HUES64 (cell line): Measurements from ENCODE around the gene ROR1.
A peak's percentile ranks its signal among the peaks of the same experiment; 100 is the strongest.
"Not testable (repeated sequence)": the region's sequence is repeated elsewhere in the genome, so short reads cannot be mapped to it uniquely, and the experiment has no call there.

Source experiments
- H3K27ac ChIP-seq: 2 replicates; pipeline ENCODE4 v1.7.0; 2013; ENCODE audit warnings: low read depth, low read length, inconsistent platforms
- H3K27me3 ChIP-seq: 2 replicates; pipeline ENCODE4 v1.6.1; 2013; ENCODE audit warnings: mild to moderate bottlenecking, low read length; ENCODE audit not compliant: insufficient read depth
- H3K36me3 ChIP-seq: 2 replicates; pipeline ENCODE4 v1.6.1; 2013; ENCODE audit warnings: mild to moderate bottlenecking, low read length; ENCODE audit not compliant: insufficient read depth
- H3K4me1 ChIP-seq: 2 replicates; pipeline ENCODE4 v1.6.1; 2013; ENCODE audit warnings: mild to moderate bottlenecking, low read length, moderate library complexity; ENCODE audit not compliant: insufficient read depth
- H3K4me3 ChIP-seq: 2 replicates; pipeline ENCODE4 v1.5.1; 2013; ENCODE audit warnings: mild to moderate bottlenecking, low read length, moderate library complexity
- H3K9ac ChIP-seq: 2 replicates; pipeline ENCODE4 v1.6.1; 2013; ENCODE audit warnings: mild to moderate bottlenecking, low read depth, low read length
- H3K9me3 ChIP-seq: 2 replicates; pipeline ENCODE4 v1.6.1; 2013; ENCODE audit warnings: low read depth, low read length; ENCODE audit not compliant: insufficient read depth
- whole genome bisulfite sequencing: fragments of 150-250, 120-280 bp; methylation state at CpG from one replicate; pipeline ENCODE4 v1.1.7; 2013; ENCODE audit warnings: missing lambda C conversion rate; 5-methylcytosine and 5-hydroxymethylcytosine counted together

ROR1 gene

DNA sequence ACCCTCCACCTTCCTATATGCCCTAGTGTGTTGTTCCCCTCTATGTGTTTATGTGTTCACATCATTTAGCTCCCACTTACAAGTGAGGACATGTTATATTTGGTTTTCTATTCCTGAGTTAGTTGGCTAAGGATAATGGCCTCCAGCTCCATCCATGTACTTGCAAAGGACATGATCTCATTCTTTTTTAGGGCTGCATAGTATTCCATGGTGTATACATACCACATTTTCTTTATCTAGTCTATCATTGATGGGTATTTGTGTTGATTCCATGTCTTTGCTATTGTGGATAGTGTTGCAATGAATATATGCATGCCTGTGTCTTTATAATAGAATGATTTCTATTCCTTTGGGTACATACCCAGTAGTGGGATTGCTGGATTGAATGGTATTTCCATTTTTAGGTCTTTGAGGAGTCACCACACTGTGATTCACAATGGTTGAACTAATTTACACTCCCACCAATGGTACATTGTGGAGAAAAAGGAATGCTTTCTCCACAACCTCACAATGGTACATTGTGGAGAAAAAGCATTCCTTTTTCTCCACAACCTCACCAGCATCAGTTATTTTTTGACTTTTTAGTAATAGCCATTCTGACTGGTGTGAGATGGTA, 52.5 kb downstream of the ROR1 start:
- not testable (repeated sequence) for H3K27me3 ChIP-seq, H3K9me3 ChIP-seq, H3K4me3 ChIP-seq, H3K27ac ChIP-seq, H3K36me3 ChIP-seq, H3K9ac ChIP-seq
- peaks cover 47% of the 10 kb centered on the region for H3K4me1 ChIP-seq

DNA sequence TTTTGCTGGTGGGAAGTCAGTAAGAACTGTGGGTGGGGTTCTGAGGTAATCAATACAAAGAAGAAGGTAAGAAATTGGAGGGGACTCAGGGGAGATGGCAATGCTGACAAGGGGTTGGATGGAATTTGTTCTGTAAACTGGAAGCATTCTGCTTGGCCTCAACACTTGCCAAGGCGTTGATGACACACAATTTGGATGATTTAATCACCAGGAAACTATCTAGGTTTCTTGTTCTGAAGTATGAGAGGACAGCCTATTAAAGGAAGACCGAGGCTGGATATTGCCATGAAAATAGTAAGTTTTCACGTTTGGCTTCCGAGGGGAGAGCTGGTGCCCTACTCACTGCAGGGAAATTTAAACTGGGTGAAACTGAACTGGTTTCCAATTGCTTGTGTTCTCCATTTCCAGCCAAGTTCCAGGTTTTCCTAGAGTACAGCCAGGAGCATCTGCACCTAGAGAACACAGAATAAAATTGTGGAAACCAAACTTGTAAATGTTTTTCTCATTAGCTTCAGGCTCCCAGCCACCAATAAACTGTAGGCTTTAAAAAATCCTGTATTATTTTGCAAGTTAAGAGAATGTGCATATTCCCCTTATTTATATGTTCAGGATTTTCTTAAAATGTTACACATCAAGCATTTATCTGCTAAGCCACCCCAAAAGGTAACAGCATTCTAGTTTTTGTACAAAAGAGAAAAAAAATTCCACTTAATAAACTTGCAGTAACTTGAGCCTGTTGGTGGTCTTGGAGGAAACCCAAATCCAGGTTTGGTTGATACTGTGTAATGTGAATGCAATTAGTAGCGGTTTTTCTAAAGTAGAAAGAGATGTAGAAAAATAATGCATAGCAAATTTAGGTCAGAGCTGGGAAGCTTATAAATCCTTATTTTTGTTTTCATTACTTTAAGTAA, 53.8 kb downstream of the ROR1 start:
- H3K36me3 ChIP-seq: no peaks in the 10 kb centered on the region
- no peak overlapping the region for H3K27ac ChIP-seq
- 84% methylated on average over 5 of the region's 5 CpGs for WGBS
- H3K9ac ChIP-seq: no peak overlapping the region
- no peaks in the 10 kb centered on the region; the same call in 1 of the 2 replicates for H3K9me3 ChIP-seq
- no peak overlapping the region for H3K4me3 ChIP-seq
- peaks cover 46% of the 10 kb centered on the region for H3K4me1 ChIP-seq
- H3K27me3 ChIP-seq: no peaks in the 10 kb centered on the region

DNA sequence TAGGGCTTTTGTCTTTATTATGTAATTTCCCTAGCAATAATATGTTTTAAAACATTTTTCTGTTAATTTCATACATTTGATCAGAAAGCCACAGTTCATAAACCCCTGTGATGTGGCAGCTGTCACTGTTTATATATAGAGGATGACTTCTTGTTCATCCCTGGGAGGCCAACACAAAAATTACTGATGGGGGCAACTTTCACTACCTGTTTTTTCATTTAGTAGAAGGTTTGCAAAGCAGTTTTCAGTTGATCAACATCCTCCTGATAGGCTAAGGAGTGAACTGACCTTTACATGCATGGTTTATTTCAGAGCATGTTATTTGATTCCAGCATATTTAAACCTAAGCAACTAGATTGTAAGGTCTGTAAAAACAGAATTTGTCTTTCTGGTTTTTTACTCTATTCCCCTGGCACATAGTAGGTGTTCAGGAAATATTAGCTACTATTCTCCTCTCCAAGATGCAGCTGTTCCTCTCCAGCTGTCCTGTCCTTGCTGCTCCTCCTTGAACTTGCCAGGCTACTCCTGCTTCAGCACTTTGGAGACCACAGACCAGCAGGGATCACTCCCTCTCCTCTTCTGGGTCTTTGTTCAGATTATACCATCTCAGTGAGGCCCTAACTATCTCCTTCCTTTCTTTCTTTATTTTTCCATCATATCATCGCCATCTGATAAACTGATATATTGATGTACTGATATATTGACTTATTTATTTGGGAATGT, 54.7 kb downstream of the ROR1 start:
- Histone ChIP-seq H3K27me3 (no peaks in the 10 kb centered on the region), H3K27ac (no peak overlapping the region), H3K36me3 (no peaks in the 10 kb centered on the region), H3K9ac (no peak overlapping the region), H3K4me3 (no peak overlapping the region), H3K9me3 (no peaks in the 10 kb centered on the region; the same call in 1 of the 2 replicates), H3K4me1 (peaks cover 46% of the 10 kb centered on the region)
- no CpG with 5 or more reads among the region's 1 CpG for WGBS

DNA sequence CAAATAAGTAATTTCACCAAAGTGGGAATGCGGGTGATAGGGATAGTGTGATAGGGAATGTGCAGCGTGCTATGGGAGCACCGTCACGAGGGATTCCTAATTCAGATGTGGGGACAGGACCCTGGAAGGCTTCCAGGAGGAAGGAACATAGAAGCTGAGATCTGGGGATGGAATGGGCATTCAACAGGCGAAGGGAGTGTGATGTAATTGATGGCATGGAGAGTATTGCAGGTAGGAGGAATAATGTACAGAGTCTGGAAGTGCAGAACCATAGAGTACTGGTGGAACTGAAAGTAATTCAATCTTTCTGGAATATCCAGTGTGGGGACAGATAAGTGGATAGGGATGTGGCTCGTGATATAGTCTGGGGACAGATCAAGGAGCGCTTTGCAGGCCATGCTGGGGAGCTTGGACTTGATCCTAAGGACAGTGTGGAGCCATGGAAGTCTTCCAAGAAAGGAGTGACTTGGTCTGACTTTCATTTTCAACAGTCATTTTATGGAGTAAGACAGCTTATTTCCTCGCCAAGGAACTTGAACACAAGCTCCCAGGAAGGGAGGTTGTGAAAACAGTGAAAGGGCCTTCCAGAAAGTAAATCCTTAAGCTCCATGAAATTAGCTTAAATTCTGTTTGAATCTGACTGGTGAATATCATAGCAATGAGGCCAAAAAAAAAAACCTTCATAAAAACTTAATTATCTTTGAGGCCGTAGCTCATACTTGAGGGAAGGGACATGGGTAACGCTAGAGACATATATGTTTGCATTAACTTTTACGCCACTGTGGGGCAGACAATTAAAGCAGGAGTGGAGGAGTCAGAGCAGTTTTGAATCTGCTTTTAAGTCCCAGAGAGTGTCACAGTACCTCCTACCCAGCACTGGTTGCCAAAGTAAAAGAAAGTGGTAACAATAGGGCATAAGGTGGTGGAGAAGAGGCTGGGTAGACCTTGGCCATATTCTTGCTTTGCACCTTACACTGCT, 55.8 kb downstream of the ROR1 start:
- no peak overlapping the region for H3K4me3 ChIP-seq
- no peak overlapping the region for H3K27ac ChIP-seq
- peaks cover 53% of the 10 kb centered on the region for H3K4me1 ChIP-seq
- H3K36me3 ChIP-seq: no peaks in the 10 kb centered on the region
- no peaks in the 10 kb centered on the region for H3K27me3 ChIP-seq
- 93% methylated on average over 11 of the region's 11 CpGs for whole genome bisulfite sequencing
- H3K9me3 ChIP-seq: no peaks in the 10 kb centered on the region; the same call in 1 of the 2 replicates
- no peak overlapping the region for H3K9ac ChIP-seq

DNA sequence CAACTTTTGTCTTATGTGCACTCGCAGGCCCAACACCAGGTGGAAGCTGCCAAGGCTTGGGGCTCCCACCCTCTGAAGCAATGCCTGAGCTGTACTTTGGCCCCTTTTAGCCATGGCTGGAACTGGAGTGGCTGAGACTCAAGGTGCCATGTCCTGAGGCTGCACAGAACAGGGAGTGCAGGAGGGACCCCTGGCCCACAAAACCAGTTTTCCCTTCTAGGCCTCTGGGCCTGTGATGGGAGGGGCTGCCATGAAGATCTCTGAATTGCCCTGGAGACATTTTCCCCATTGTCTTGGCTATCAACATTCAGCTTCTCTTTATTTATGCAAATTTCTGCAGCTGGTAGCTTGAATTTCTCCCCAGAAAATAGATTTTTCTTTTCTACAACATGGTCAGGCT, 57.6 kb downstream of the ROR1 start:
- Histone ChIP-seq H3K9ac (no peak overlapping the region), H3K36me3 (no peaks in the 10 kb centered on the region), H3K4me3 (no peak overlapping the region), H3K4me1 (peaks cover 71% of the 10 kb centered on the region), H3K9me3 (no peaks in the 10 kb centered on the region), H3K27ac (no peak overlapping the region), H3K27me3 (no peaks in the 10 kb centered on the region)
- 93% methylated on average over 1 of the region's 1 CpG for WGBS

DNA sequence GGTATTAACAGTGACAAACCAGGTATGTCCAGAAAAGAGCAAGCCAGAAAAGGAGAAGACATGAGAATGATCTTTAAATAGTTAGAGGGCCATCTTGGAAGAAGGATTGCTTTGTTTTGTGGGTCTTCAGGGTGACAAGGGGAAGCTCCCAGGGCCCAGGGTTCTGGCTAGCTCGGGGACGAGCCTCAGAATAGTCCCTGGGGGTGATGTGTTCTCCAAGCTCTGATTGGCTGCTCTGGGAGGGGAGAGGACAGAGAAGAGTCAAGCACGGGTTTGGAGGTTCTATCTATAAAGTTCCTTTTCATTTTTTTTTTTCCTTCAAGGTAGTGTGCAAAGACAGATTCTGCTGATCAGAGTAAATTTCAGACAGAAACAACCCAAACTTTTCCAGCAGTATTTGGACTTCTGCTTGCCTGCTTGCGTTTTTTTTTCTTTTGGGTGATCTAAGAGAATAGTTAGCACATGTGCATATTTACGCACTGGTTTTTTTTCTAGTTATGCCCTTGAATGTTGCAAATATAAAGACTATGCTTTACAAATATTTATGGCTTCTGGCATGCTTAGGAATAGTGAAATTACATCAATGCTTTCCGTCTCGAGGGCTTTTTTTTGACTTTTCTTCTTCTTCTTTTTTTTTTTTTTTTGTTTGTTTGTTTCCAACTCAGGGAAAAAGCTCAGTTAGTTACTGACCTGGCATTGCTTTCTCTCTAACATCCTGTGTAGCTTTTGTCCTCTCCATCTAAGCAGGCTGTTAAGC, 59.7 kb downstream of the ROR1 start:
- no peaks in the 10 kb centered on the region for H3K27me3 ChIP-seq
- 72% methylated on average over 7 of the region's 7 CpGs for WGBS
- H3K4me3 ChIP-seq: no peak overlapping the region
- no peak overlapping the region for H3K9ac ChIP-seq
- H3K27ac ChIP-seq: peak overlapping the region; percentile 1; the same call in 1 of the 2 replicates
- H3K9me3 ChIP-seq: no peaks in the 10 kb centered on the region
- H3K4me1 ChIP-seq: peaks cover 63% of the 10 kb centered on the region
- H3K36me3 ChIP-seq: no peaks in the 10 kb centered on the region

DNA sequence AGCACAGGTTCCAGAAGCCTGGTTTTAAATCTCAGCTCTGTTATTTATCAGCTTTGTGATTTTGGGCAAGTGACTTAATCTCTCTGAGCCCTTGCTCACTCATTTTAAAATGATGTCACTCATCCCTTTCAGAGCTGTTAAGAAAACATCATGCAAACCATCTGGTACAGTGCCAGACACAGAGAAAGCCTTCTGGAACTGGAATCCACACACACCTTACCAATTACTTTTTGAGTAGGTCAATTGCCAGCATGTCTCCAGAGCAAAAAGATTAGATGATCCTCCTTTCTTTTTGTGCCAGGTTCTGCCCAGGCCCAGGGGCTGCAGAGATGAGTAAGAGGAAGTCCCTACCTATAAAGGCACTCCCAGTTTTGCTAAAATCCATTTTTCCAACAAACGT, 61.3 kb downstream of the ROR1 start:
- H3K9me3 ChIP-seq: no peaks in the 10 kb centered on the region
- no peak overlapping the region; the same call in 1 of the 2 replicates for H3K27ac ChIP-seq
- WGBS: 92% methylated on average over 1 of the region's 1 CpG

DNA sequence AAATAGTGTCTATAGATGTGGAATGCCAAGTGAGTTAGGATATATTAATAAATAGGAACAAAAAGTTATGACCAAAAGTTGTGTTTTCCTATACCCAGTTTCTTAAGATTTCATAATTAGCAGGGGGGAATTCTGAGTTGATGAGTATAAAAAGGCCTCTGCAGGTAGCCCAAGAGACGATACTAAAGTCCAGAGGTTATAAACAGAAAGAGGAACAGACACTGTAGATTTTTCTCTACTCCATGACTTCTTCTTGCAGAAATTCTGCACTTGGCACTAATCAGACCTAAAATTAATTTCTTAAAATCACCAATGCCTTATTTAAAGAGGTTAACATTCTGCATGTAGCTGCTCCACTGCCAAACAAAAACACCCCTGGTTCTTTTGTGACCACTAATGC, 62.6 kb downstream of the ROR1 start:
- H3K4me3 ChIP-seq: no peak overlapping the region
- H3K36me3 ChIP-seq: no peaks in the 10 kb centered on the region
- peaks cover 77% of the 10 kb centered on the region for H3K4me1 ChIP-seq
- H3K27ac ChIP-seq: no peak overlapping the region
- WGBS: 76% methylated on average over 1 of the region's 1 CpG
- H3K9me3 ChIP-seq: no peaks in the 10 kb centered on the region
- H3K9ac ChIP-seq: no peak overlapping the region
- H3K27me3 ChIP-seq: no peaks in the 10 kb centered on the region

More for the DNA sequence above, 61.3 kb downstream of the ROR1 start:
- Histone ChIP-seq H3K4me3 (no peak overlapping the region), H3K9ac (no peak overlapping the region), H3K27me3 (no peaks in the 10 kb centered on the region), H3K36me3 (no peaks in the 10 kb centered on the region), H3K4me1 (peaks cover 72% of the 10 kb centered on the region)

DNA sequence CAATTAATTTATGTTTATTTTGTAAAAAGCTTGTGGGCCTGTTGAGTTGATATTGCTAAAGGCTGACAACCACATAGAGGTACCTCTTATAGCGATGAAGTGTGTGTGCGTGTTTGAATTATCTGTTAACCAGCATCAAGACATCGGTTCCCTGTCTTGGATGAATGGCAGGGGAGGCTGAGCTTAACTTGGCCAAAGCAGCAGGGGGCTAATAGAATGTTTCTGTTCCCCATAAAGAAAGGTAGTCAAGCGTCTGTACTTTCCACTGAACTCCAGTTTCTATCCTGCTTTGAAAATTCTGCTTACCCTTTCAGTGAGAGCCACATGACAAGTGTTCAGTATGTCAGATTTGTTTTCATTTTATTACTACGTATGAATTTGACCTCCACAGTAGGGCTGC, 63.0 kb downstream of the ROR1 start:
- Histone ChIP-seq H3K27ac (no peak overlapping the region), H3K27me3 (no peaks in the 10 kb centered on the region), H3K4me3 (no peak overlapping the region), H3K9ac (no peak overlapping the region), H3K4me1 (peaks cover 74% of the 10 kb centered on the region), H3K9me3 (no peaks in the 10 kb centered on the region), H3K36me3 (no peaks in the 10 kb centered on the region)
- 71% methylated on average over 5 of the region's 5 CpGs for WGBS

DNA sequence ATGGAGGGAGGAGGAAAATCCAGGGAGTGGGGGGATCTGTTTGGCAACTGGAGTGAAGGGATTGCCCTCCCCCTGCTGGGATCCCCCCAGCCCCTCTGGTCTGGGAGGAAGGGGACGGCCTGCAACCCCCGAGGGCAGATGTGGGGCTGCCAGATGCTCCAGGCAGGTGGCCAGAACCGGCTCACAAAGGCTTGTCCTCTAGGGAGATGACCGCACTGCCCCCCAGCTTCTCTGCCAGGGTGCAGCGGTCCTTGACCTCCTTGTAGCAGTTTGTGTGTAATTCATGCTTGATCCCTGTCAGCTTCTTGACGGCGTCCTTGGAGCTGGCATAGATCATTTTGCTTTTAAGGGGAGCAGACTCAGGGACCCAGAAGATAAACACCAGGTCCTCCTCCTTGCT, 69.2 kb downstream of the ROR1 start:
- no peak overlapping the region for H3K27ac ChIP-seq
- peaks cover 76% of the 10 kb centered on the region for H3K4me1 ChIP-seq
- no peak overlapping the region for H3K4me3 ChIP-seq
- no peak overlapping the region for H3K9ac ChIP-seq
- no peaks in the 10 kb centered on the region for H3K27me3 ChIP-seq
- WGBS: 78% methylated on average over 7 of the region's 7 CpGs
- H3K36me3 ChIP-seq: no peaks in the 10 kb centered on the region
- H3K9me3 ChIP-seq: no peaks in the 10 kb centered on the region
